H9 (cell line): ENCODE measurements around the gene SLAIN1. TPM values are rescaled to one million over a fixed set of nuclear protein-coding genes. Genes with fewer than 3 reads are reported as not detected.

Experiments
- DNase-seq: peaks from one replicate; pipeline ENCODE4 v3.0.0-alpha.2; 2017
- H2AFZ ChIP-seq: one replicate; pipeline ENCODE4 v1.6.1; 2013; ENCODE audit warnings: mild to moderate bottlenecking, low read length, control low read depth, moderate library complexity
- H2AK5ac ChIP-seq: 2 replicates; pipeline ENCODE4 v1.6.1; 2013; ENCODE audit warnings: low read length, control low read depth, mixed read lengths; ENCODE audit not compliant: insufficient read length
- H2BK120ac ChIP-seq: one replicate; pipeline ENCODE4 v1.6.1; 2013; ENCODE audit warnings: low read depth, mild to moderate bottlenecking, low read length, control low read depth, inconsistent platforms; ENCODE audit not compliant: poor library complexity, severe bottlenecking
- H2BK12ac ChIP-seq: 2 replicates; pipeline ENCODE4 v1.6.1; 2013; ENCODE audit warnings: low read length, control low read depth, mixed read lengths, low read depth; ENCODE audit not compliant: insufficient read length
- H2BK15ac ChIP-seq: 2 replicates; pipeline ENCODE4 v1.6.1; 2013; ENCODE audit warnings: low read depth, low read length, control low read depth
- H2BK20ac ChIP-seq: one replicate; pipeline ENCODE4 v1.6.1; 2013; ENCODE audit warnings: low read depth, mild to moderate bottlenecking, low read length, control low read depth, inconsistent platforms; ENCODE audit not compliant: poor library complexity, severe bottlenecking
- H2BK5ac ChIP-seq: 2 replicates; pipeline ENCODE4 v1.6.1; 2013; ENCODE audit warnings: low read length, control low read depth, mixed read lengths; ENCODE audit not compliant: insufficient read length
- H3K14ac ChIP-seq: 2 replicates; pipeline ENCODE4 v1.6.1; 2013; ENCODE audit warnings: low read length, control low read depth; ENCODE audit not compliant: insufficient read depth
- H3K18ac ChIP-seq: 2 replicates; pipeline ENCODE4 v1.6.1; 2013; ENCODE audit warnings: low read depth, mild to moderate bottlenecking, mixed read lengths, low read length, control low read depth; ENCODE audit not compliant: insufficient read length
- H3K23ac ChIP-seq: 2 replicates; pipeline ENCODE4 v1.6.1; 2013; ENCODE audit warnings: low read length, control low read depth, mixed read lengths, low read depth; ENCODE audit not compliant: insufficient read length
- H3K23me2 ChIP-seq: 2 replicates; pipeline ENCODE4 v1.6.1; 2013; ENCODE audit warnings: low read depth, mild to moderate bottlenecking, mixed read lengths, low read length, control low read depth; ENCODE audit not compliant: insufficient read length, poor library complexity, severe bottlenecking
- H3K27ac ChIP-seq: 2 replicates; pipeline ENCODE4 v1.5.1; 2013; ENCODE audit warnings: low read length, control low read depth, mixed read lengths, low read depth; ENCODE audit not compliant: insufficient read length
- H3K27me3 ChIP-seq: 2 replicates; pipeline ENCODE4 v1.6.1; 2013; ENCODE audit warnings: low read length, control low read depth, inconsistent platforms; ENCODE audit not compliant: insufficient read depth
- H3K4ac ChIP-seq: 2 replicates; pipeline ENCODE4 v1.6.1; 2013; ENCODE audit warnings: low read depth, mild to moderate bottlenecking, control low read depth, inconsistent platforms, low read length, moderate library complexity
- H3K4me1 ChIP-seq: 2 replicates; pipeline ENCODE4 v1.6.1; 2013; ENCODE audit warnings: low read length, control low read depth, inconsistent platforms; ENCODE audit not compliant: insufficient read depth
- H3K4me2 ChIP-seq: 2 replicates; pipeline ENCODE4 v1.6.1; 2013; ENCODE audit warnings: low read length, control low read depth, mixed read lengths; ENCODE audit not compliant: insufficient read length, insufficient read depth
- H3K56ac ChIP-seq: 2 replicates; pipeline ENCODE4 v1.6.1; 2013; ENCODE audit warnings: low read depth, mild to moderate bottlenecking, mixed read lengths, low read length, control low read depth; ENCODE audit not compliant: insufficient read length
- H3K79me1 ChIP-seq: 2 replicates; pipeline ENCODE4 v1.6.1; 2013; ENCODE audit warnings: low read depth, mild to moderate bottlenecking, moderate library complexity, low read length, control low read depth, inconsistent platforms; ENCODE audit not compliant: insufficient read depth, poor library complexity, severe bottlenecking
- H3K79me2 ChIP-seq: 2 replicates; pipeline ENCODE4 v1.6.1; 2013; ENCODE audit warnings: low read length, control low read depth, inconsistent platforms; ENCODE audit not compliant: insufficient read depth
- H3K9ac ChIP-seq: 2 replicates; pipeline ENCODE4 v1.6.1; 2013; ENCODE audit warnings: low read length, control low read depth, mixed read lengths; ENCODE audit not compliant: insufficient read length; ENCODE audit errors: extremely low read depth
- H3K9me3 ChIP-seq: one replicate; pipeline ENCODE4 v1.6.1; 2013; ENCODE audit warnings: low read depth, low read length, inconsistent platforms; ENCODE audit not compliant: control insufficient read depth
- H3T11ph ChIP-seq: one replicate; pipeline ENCODE4 v1.6.1; 2013; ENCODE audit warnings: mild to moderate bottlenecking, low read length, control low read depth, inconsistent platforms
- H4K20me1 ChIP-seq: one replicate; pipeline ENCODE4 v1.6.1; 2013; ENCODE audit not compliant: control insufficient read depth, insufficient read length, insufficient read depth
- H4K5ac ChIP-seq: 2 replicates; pipeline ENCODE4 v1.6.1; 2013; ENCODE audit warnings: low read depth, mild to moderate bottlenecking, mixed read lengths, low read length, control low read depth; ENCODE audit not compliant: insufficient read length
- H4K8ac ChIP-seq: replicated peaks from 2 replicates; pipeline ENCODE4 v1.6.1; 2013; ENCODE audit warnings: low read length, control low read depth, mixed read lengths, low read depth; ENCODE audit not compliant: insufficient read length
- H4K91ac ChIP-seq: 2 replicates; pipeline ENCODE4 v1.6.1; 2013; ENCODE audit warnings: low read depth, mild to moderate bottlenecking, moderate library complexity, mixed read lengths, low read length, control low read depth; ENCODE audit not compliant: insufficient read length
- H3K27ac Mint-ChIP-seq, 3 experiments: 2 replicates in 2 of 3; 3 replicates in 1 of 3; pipeline ENCODE4 v1.8.0; 2020 to 2021; ENCODE audit warnings: mixed read lengths in 3 of 3, mild to moderate bottlenecking in 1 of 3, moderate library complexity in 1 of 3
- H3K27me3 Mint-ChIP-seq: 2 replicates; pipeline ENCODE4 v1.8.0; 2021; ENCODE audit warnings: low read depth, mild to moderate bottlenecking, moderate library complexity, mixed read lengths
- H3K36me3 Mint-ChIP-seq, 3 experiments: 2 replicates in 2 of 3; 3 replicates in 1 of 3; pipeline ENCODE4 v1.8.0; 2020 to 2021; ENCODE audit warnings: low read depth in 3 of 3, mixed read lengths in 3 of 3; ENCODE audit not compliant: insufficient read depth in 1 of 3
- H3K4me1 Mint-ChIP-seq, 2 experiments: 2 replicates each; pipeline ENCODE4 v1.8.0; 2020; ENCODE audit warnings: mixed read lengths in 2 of 2
- H3K4me3 Mint-ChIP-seq, 2 experiments: 2 replicates in 1 of 2; 3 replicates in 1 of 2; pipeline ENCODE4 v1.8.0; 2020 to 2021; ENCODE audit warnings: mild to moderate bottlenecking in 2 of 2, mixed read lengths in 2 of 2, moderate library complexity in 1 of 2
- H3K9me3 Mint-ChIP-seq, 2 experiments: 2 replicates in 1 of 2; 3 replicates in 1 of 2; pipeline ENCODE4 v1.8.0; 2020; ENCODE audit warnings: mild to moderate bottlenecking in 2 of 2, mixed read lengths in 2 of 2, moderate library complexity in 1 of 2
- WGBS: extraction: QIAGEN DNeasy Blood & Tissue Kit; methylation state at CpG from one replicate; pipeline ENCODE4 v1.1.7; 2013; ENCODE audit warnings: missing lambda C conversion rate, low lambda C conversion rate, mixed read lengths; ENCODE audit not compliant: insufficient read length; ENCODE audit errors: extremely low coverage; 5-methylcytosine and 5-hydroxymethylcytosine counted together
- total RNA-seq: library from RNA; stranded (reverse); gene quantifications from 2 replicates; pipeline ENCODE4 v1.2.1, GENCODE V29; 2021
- TF ChIP-seq, protein P1 (sequence below): fragments of 200-600 bp; sonication (generic); conservative IDR thresholded peaks from 3 replicates; pipeline ENCODE4 v1.8.0; 2021; ENCODE audit warnings: antibody characterized with exemption, mild to moderate bottlenecking

SLAIN1 gene
- total RNA-seq, 1 experiment from 2014 or later = 23.2 TPM

DNA sequence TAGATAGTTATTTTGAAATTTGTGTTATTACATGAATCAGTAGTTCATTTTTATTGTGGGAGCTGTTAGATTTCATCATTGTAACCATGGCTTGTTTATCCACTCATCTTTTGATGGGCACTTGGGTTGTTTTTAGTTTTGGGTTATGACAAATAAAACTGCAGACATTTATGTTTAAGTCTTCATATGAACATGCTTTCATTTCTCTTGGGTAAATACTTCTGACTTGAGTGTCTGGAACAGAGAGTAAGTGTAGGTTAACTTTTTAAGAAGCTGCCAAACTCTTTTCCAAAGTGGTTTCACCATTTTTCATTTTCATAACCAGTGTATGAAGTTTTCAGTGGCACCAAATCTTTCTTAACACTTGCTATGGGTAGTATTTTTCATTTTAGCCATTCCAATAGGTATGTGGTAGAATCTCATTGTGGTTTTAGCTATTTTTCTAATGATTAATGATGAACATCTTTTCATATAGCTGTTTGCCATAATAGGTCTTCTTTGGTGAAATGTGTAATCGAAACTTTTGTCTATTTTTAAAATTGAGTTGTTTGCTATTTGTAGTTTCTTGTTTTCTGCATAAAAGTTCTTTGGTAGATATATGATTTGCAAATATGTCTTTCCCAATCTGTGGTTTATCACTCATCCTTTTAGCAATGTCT lies 17.9 kb downstream of the SLAIN1 start:
- Histone ChIP-seq H4K91ac (no peak overlapping the region), H3K79me1 (no peaks in the 10 kb centered on the region), H3K23me2 (no peaks in the 10 kb centered on the region), H2BK5ac (no peak overlapping the region), H2AFZ (no peak overlapping the region), H2BK12ac (no peak overlapping the region), H2BK20ac (no peak overlapping the region), H3K79me2 (peaks cover 6% of the 10 kb centered on the region; the same call in 1 of the 2 replicates), H4K20me1 (no peaks in the 10 kb centered on the region), H2BK120ac (no peak overlapping the region), H3K4ac (no peak overlapping the region), H4K5ac (no peak overlapping the region), H3K27ac (no peak overlapping the region), H2BK15ac (no peak overlapping the region), H3K18ac (no peak overlapping the region), H2AK5ac (no peak overlapping the region), H3K9ac (no peak overlapping the region), H3K4me1 (no peaks in the 10 kb centered on the region; the same call in 1 of the 2 replicates), H4K8ac (no peak overlapping the region), H3K27me3 (no peaks in the 10 kb centered on the region), H3K23ac (no peak overlapping the region), H3K4me2 (no peak overlapping the region), H3K56ac (no peak overlapping the region), H3K9me3 (no peaks in the 10 kb centered on the region), H3K14ac (no peak overlapping the region), H3T11ph (no peak overlapping the region)
- peaks cover 30 to 32% of the 10 kb centered on the region in 2 experiments for H3K9me3 Mint-ChIP-seq
- no peak overlapping the region for H3K27ac Mint-ChIP-seq
- peaks cover 19 to 34% of the 10 kb centered on the region in 2 experiments for H3K4me1 Mint-ChIP-seq
- H3K36me3 Mint-ChIP-seq = peaks cover 31 to 36% (median 34%) of the 10 kb centered on the region in 3 experiments
- H3K4me3 Mint-ChIP-seq = no peak overlapping the region
- TF ChIP-seq, protein P1, sequence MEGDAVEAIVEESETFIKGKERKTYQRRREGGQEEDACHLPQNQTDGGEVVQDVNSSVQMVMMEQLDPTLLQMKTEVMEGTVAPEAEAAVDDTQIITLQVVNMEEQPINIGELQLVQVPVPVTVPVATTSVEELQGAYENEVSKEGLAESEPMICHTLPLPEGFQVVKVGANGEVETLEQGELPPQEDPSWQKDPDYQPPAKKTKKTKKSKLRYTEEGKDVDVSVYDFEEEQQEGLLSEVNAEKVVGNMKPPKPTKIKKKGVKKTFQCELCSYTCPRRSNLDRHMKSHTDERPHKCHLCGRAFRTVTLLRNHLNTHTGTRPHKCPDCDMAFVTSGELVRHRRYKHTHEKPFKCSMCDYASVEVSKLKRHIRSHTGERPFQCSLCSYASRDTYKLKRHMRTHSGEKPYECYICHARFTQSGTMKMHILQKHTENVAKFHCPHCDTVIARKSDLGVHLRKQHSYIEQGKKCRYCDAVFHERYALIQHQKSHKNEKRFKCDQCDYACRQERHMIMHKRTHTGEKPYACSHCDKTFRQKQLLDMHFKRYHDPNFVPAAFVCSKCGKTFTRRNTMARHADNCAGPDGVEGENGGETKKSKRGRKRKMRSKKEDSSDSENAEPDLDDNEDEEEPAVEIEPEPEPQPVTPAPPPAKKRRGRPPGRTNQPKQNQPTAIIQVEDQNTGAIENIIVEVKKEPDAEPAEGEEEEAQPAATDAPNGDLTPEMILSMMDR = no peak
- WGBS = no CpG with 5 or more reads among the region's 1 CpG
- DNase-seq = no peak
- H3K27me3 Mint-ChIP-seq = peaks cover 2% of the 10 kb centered on the region
